GM21447 (cell line): ENCODE data around the gene ME2.
"Not testable (repeated sequence)": the region's sequence is repeated elsewhere in the genome, so short reads cannot be mapped to it uniquely, and the experiment has no call there.

ENCODE experiments used
- ATAC-seq: cut with Tn5 transposase; IDR thresholded peaks from one replicate; pipeline ENCODE4 v1.9.1; 2021; ENCODE audit not compliant: unreplicated experiment

Gene ME2

DNA sequence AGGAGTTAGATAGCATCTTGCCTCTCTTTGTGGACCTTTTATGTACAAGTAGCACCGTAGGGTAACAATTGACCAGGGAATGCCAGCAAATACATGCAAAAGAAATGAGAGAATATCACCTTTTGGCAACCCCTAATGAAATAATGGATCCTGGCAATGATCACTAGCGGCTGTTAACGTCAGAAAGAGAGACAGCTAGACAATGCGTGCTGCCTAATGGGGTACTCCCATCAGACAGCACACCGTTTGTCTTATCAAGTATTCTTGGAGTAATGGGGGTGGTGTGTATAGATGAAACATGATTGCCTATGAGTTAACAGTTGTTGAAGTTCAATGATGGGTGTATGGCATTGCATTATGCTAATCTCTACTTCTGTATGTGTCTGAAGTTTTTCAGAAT, 90.5 kb downstream of the ME2 start:
- no peak for ATAC-seq

DNA sequence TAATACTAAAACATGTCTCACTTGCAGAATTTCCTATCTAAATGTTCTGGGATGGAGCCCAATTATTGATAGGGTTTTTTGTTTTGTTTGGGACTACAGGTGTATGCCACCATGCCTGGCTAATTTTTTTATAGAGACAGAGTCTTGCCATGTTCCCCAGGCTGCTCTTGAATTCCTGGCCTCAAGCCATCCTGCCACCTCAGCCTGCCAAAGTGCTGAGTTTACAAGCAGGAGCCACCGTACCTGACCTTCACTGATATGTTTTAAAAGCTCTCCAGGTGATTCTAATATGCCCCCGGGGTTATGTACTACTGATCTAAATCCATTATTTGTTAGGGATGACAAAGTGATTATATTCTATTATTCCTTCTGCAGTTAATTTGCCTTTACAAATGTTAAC, 91.1 kb downstream of the ME2 start:
- no peak for ATAC-seq

DNA sequence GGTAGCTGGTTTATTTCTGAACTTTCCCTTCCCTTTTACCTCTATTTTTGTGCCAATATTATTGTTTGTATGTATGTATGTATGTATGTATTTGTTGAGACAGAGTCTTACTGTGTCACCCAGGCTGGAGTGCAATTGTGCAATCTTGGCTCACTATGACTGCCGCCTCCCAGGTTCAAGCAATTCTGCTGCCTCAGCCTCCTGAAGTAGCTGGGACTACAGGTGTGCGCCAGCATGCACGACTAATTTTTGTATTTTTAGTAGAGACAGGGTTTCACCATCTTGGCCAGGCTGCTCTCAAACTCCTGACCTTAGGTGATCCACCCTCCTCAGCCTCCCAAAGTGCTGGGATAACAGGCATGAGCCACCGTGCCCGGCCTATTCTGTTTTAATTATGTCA, 93.5 kb downstream of the ME2 start:
- ATAC-seq = not testable (repeated sequence)

DNA sequence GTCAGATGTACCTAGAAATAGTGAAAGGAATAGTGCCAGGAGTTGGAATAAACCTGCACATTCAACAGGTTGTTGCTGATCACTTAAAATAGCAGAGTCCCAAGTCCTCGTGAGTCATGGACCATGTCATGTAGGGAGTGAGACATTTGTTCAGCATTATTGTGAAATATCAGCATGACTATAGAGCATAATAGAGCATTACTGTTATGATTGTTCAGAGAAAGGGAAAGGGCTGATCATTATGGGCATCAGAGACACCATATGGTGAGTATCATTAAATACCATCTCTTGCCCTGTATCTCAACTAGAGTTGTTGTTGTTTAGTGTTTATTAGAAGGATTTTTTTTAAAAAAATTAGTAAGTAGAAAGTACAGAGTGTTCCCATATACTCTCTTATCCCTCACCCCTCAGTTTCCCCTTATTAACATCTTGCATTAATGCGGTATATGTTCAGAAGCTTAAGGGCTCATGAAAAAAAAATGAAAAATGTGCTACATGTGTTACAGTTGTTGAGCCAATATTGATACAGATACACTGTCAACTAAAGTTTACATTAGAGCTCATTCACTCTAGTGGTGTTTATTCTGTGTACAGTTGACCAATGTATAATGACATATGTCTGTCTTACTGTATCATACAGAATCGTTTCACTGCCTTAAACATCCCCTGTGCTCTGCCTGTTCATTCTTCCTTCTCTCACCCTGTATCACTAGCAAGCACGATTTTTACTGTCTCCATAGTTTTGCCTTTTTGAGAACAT, 94.6 kb downstream of the ME2 start:
- no peak for ATAC-seq

DNA sequence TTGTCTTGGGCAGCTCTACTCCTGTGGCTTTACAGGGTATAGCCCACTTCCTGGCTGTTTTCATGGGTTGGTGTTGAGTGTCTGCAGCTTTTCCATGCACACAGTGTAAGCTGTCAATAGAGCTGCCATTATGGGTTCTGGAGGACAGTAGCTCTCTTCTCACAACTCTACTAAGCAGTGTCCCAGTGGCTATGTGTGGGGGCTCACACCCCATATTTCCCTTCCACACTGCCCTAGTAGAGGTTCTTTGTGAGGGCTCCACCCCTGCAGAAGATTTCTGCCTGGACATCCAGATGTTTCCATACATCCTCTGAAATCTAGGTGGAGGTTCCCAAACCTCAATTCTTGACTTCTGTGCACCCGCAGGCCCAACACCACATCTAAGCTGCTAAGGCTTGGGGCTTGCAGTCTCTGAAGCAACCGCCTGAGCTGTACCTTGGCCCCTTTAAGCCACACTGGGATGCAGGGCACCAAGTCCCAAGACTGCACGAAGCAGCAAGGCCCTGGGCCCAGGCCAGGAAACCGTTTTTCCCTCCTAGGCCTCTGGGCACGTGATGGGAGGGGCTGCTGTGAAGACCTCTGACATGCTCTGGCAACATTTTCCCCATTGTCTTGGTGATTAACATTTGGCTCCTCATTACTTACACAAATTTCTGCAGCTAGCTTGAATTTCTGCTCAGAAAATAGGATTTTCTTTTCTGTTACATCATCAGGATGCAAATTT, 98.3 kb downstream of the ME2 start:
- no peak for ATAC-seq

DNA sequence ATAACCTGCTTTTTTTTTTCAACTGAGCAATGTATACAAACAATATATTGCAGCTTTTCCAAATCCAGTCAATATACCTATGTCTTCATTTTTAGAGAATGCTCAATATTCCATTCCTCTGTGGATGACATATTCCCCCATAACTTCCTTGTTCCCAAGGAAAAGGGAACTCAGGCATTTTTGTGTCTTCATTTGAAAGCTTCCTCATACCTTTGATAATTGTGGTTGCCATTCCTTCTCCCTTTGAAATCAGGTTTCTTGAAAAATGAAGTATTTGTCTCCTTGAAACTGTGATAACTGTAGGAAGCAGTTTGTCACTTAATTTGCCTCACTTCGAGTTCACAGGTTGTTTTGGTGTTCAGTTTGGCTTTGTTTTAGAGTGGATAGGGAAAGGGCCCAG, 102.5 kb downstream of the ME2 start:
- ATAC-seq = no peak

DNA sequence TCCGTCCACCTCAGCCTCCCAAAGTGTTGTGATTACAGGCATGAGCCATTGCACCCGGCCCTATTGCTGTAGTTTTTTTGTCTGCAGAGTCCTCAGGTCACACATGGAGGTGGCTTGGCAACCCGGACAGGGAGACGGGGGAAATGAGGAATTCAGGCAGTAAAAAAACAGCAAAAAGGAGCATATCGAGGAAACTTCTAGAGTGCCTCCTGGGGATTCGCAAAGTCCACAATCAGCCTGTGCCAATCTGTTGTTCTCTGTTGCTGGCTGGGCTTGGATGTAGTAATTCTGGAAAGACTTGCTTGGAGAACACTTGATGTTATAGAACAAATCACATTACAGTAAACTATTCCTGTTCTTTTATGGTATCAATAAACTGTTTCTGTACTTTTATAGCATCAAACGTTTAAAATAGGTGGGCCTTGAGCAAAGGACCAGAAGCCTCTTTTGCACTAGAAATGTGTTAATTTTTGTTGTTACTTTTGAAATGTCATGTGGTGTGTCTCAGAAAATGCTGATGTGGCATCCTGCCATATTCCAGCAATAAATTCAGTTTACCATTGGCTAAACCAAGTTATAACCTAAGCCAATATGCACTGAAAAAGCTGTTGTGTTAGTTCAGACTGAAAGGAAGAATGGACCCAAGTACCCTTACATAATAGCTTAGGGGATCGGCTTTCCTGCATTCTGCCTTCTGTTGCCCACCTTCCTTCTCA, 103.3 kb downstream of the ME2 start:
- no peak for ATAC-seq

DNA sequence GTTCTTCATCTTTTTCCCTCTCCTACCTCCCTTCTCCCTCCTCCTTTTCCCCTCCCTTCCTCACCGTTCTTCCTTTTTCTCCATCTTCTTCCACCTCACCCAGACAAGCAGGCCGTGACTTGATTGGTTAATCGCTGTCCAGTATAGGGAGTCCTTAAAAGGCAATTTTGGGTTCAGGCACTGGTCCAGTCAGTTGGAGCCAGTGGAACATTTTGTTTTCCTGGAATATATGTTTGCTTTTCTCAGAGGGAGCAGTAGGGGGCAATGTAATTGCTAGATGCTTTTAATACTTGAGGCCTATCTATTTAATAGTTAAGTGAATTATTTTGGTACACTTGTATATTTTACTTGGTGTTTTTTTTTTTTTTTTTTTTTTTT, 103.9 kb downstream of the ME2 start:
- no peak for ATAC-seq

DNA sequence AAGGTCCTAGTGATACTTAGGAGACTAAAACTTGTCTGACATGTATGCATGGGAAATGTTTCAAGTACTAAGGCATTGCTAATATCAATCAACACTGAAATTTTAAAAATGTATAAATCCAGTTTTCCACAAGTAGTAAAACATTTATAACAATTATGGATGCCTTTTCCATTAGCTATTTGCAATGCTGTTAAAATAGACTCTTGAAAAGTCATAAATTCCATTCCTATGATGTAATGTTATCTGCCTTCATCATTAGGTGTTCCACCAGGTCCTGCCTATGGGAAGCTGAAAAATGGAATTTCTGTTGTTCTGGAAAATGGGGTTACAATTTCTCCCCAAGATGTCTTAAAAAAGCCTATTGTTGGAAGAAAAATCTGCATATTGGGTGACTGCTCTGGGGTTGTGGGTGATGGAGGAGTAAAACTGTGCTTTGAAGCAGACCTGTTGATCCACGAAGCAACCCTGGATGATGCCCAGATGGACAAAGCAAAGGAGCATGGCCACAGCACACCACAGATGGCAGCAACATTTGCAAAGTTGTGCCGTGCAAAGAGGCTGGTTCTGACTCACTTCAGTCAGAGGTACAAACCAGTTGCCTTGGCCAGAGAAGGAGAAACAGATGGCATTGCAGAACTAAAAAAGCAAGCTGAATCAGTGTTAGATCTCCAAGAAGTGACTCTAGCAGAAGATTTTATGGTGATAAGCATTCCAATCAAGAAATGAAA, 107.6 kb downstream of the ME2 start:
- ATAC-seq = no peak

DNA sequence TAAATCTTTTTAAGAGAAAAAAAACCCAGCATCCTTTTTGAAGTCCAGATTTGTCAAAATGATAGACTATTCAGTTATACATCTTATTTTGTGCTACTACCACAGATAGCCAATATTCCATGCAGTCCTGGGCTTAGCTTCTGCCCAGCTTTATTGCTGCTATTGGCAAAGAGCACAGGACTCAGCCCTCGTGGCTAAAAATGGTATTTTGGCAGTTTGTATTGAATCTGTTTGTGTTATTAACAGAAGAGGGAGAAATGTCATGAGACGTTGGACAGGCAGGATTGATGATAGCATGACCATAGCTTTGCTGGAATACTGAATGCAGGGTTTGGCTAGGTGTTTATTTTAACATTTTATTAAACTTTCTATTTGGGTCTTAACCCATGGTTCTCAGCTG, 108.3 kb downstream of the ME2 start:
- no peak for ATAC-seq

DNA sequence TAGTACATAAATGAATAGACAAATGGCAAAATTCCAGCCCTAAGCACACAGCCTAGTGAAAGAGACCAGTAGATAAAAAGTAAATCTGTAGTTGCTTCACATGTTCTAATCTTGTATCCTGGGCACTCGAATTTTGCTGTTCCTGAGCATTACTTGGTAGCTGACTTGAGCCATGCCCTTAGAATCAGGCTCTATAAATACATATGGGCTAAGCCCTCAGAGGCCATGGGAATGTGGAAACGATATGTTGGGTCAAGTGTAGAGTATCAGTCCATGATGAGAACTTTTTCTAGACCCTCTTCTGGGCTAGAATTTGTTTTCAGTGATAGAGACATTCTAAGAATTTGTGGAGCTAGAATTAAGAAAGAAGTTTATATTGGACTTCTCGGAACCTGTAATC, 110.8 kb downstream of the ME2 start:
- no peak for ATAC-seq

DNA sequence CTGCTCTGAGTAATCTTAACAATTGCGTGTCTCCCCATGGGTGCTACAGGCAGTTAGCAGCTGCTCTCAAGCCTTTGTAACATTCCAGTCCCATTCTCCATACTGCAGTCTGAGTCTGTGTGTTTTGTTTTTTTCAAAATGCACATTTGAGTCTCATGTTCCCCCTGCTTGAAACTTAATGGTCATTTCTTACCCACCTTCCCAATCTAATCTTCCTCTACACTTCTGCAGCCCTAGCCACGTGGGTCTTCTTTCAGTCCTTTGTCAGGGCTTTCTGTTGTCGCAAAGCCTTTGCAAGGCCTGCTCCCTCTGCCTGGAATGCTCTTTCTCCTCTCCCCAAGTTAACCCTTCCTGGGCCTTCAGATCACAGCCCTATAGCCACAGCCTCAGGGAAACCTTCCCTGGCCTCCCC, 113.4 kb downstream of the ME2 start:
- ATAC-seq = no peak

DNA sequence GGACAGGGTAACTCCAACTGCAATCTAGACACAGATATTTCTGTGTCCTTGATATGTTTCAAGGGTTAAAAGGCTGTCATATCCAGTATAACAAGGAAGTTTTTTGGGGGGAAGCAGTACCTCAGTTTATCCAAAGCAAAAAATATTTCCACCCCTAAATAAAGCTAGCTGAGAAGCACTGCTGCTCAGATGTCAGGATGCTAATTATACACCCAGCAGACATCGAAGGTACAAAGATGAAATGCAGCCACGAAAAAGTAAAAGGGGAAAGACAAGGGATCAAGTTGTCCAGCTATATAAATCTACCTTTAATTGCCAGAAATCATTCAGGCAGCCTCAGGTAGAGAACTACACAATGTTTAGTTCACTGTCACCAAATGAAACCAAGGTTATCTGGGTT, 115.1 kb downstream of the ME2 start:
- no peak for ATAC-seq

DNA sequence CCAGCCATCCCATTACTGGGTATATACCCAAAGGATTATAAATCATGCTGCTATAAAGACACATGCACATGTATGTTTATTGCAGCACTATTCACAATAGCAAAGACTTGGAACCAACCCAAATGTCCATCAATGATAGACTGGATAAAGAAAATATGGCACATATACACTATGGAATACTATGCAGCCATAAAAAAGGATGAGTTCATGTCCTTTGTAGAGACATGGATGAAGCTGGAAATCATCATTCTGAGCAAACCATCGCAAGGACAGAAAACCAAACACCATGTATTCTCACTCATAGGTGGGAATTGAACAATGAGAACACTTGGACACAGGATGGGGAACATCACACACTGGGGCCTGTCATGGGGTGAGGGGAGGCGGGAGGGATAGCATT, 124.3 kb downstream of the ME2 start:
- not testable (repeated sequence) for ATAC-seq
